Activated CD8-positive, alpha-beta T cell treated with anti-CD3 and anti-CD28 coated beads for 36 hours (primary cell): Measurements from ENCODE around the gene GALK2. TPM values are rescaled to one million over a fixed set of nuclear protein-coding genes. Genes with fewer than 3 reads are reported as not detected.
"Not testable (repeated sequence)": the region's sequence is repeated elsewhere in the genome, so short reads cannot be mapped to it uniquely, and the experiment has no call there.

Experiments used
- ATAC-seq: fragments of 200-7000 bp; cut with Tn5 transposase; one replicate; pipeline ENCODE4 v1.10.0; 2021; ENCODE audit warnings: mild to moderate bottlenecking, moderate library complexity
- CTCF ChIA-PET: fragments of 350-600 bp; sonication (Branson Sonifier 250); formaldehyde crosslinking; loops from one replicate; lab custom pipeline; 2021; ENCODE audit warnings: antibody characterized with exemption; lab: Charles Lee
- POLR2A ChIA-PET: fragments of 350-600 bp; sonication (Branson Sonifier 250); formaldehyde crosslinking; loops from one replicate; lab custom pipeline; 2021; ENCODE audit warnings: antibody characterized with exemption; lab: Charles Lee
- DNase-seq: peaks from one replicate; pipeline ENCODE4 v3.0.0-alpha.2; 2020
- H3K27ac Mint-ChIP-seq: one replicate; pipeline ENCODE4 v1.8.0; 2021; ENCODE audit warnings: mild to moderate bottlenecking, mixed read lengths
- H3K27me3 Mint-ChIP-seq: one replicate; pipeline ENCODE4 v1.8.0; 2021; ENCODE audit warnings: mixed read lengths
- H3K36me3 Mint-ChIP-seq: one replicate; pipeline ENCODE4 v1.8.0; 2021; ENCODE audit warnings: low read depth, mixed read lengths
- H3K4me1 Mint-ChIP-seq: one replicate; pipeline ENCODE4 v1.8.0; 2021; ENCODE audit warnings: low read depth, mixed read lengths
- H3K4me3 Mint-ChIP-seq: one replicate; pipeline ENCODE4 v1.8.0; 2021; ENCODE audit warnings: mild to moderate bottlenecking, moderate library complexity, mixed read lengths
- H3K9me3 Mint-ChIP-seq: one replicate; pipeline ENCODE4 v1.8.0; 2021; ENCODE audit warnings: mixed read lengths
- intact Hi-C: fragments of 100-400 bp; cut with micrococcal nuclease; formaldehyde crosslinking; loops from one replicate; pipeline ENCODE4 v1.10.0; 2022
- total RNA-seq, 2 experiments: library from RNA; stranded (reverse); gene quantifications; one replicate each; pipeline ENCODE4 v1.2.3, GENCODE V29; 2021
- TF ChIP-seq, protein P1 (sequence below): fragments of 200-600 bp; IDR thresholded peaks from one replicate; pipeline ENCODE4 v1.8.0; 2022; ENCODE audit warnings: antibody characterized with exemption, mild to moderate bottlenecking

Gene GALK2
- total RNA-seq, 2 experiments from 2014 or later: 26.8 to 27.5 TPM

DNA sequence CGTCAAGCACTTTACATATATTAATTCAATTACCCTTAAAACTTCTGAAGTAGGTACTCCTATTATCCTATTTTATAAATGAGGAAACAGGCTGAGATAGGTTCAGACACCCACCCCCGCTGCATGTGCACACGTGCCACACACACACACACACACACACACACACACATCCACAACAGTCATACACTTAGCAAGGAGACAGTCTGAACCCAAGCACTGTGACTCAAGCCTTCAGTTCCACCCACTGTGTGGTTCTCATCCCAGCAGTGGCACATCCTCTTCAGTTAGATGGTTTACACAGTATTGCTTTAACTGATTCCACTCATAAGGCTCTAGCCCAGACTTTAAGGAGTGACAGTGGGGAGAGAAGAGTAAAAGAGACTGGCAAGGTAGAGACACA lies 161.9 kb downstream of the GALK2 start:
- TF ChIP-seq, protein P1, sequence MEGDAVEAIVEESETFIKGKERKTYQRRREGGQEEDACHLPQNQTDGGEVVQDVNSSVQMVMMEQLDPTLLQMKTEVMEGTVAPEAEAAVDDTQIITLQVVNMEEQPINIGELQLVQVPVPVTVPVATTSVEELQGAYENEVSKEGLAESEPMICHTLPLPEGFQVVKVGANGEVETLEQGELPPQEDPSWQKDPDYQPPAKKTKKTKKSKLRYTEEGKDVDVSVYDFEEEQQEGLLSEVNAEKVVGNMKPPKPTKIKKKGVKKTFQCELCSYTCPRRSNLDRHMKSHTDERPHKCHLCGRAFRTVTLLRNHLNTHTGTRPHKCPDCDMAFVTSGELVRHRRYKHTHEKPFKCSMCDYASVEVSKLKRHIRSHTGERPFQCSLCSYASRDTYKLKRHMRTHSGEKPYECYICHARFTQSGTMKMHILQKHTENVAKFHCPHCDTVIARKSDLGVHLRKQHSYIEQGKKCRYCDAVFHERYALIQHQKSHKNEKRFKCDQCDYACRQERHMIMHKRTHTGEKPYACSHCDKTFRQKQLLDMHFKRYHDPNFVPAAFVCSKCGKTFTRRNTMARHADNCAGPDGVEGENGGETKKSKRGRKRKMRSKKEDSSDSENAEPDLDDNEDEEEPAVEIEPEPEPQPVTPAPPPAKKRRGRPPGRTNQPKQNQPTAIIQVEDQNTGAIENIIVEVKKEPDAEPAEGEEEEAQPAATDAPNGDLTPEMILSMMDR: no peak
- no peaks in the 10 kb centered on the region for H3K27me3 Mint-ChIP-seq
- ATAC-seq (no peak), DNase-seq (peak; percentile 7)
- intact Hi-C loops: no loop called here
- H3K4me1 Mint-ChIP-seq: no peaks in the 10 kb centered on the region
- ChIA-PET POLR2A (no interaction called here), CTCF (no interaction called here)
- peaks cover 7% of the 10 kb centered on the region for H3K36me3 Mint-ChIP-seq
- H3K27ac Mint-ChIP-seq: no peak overlapping the region
- no peaks in the 10 kb centered on the region for H3K9me3 Mint-ChIP-seq
- H3K4me3 Mint-ChIP-seq: no peak overlapping the region

DNA sequence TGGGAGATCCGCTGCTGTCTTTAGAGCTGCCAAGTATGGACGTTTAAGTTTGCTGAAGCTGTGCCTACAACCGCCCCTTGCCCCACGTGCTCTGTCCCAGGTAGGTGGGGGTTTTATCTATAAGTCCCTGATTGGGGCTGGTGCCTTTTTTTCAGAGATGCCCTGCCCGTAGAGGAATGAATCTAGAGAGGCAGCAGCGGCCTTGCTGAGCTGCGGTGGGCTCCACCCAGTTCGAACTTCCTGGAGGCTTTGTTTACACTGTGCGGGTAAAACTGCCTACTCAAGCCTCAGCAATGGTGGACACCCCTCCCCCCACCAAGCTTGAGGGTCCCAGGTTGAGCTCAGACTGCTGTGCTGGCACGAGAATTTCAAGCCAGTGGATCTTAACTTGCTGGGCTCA lies 169.6 kb downstream of the GALK2 start:
- H3K27me3 Mint-ChIP-seq: no peaks in the 10 kb centered on the region
- H3K36me3 Mint-ChIP-seq: peaks cover 33% of the 10 kb centered on the region
- H3K27ac Mint-ChIP-seq: no peak overlapping the region
- peaks cover 10% of the 10 kb centered on the region for H3K9me3 Mint-ChIP-seq
- intact Hi-C loops: no loop called here
- ATAC-seq (no peak), DNase-seq (no peak)
- ChIA-PET POLR2A (no interaction called here), CTCF (no interaction called here)
- peaks cover 2% of the 10 kb centered on the region for H3K4me1 Mint-ChIP-seq
- TF ChIP-seq, protein P1: no peak
- no peak overlapping the region for H3K4me3 Mint-ChIP-seq

DNA sequence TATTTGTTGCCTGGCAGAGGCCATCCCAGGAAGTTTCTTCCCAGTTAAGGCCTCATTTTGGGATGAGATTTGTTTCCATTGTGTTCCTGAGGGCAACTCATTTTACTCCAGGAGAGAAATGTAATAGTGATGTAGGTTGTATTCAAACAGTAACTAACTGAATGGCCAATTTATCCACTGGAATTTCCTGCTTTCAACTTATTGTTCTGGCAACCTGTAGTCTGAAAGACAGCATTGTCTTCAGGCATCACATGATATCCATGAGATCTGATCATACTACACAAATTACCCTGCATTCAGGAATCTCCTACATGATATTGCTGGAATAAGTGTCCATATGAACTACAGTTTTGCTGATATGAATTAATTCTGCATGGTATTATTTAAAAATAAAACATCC lies 173.5 kb downstream of the GALK2 start:
- ChIA-PET POLR2A (no interaction called here), CTCF (no interaction called here)
- no peaks in the 10 kb centered on the region for H3K27me3 Mint-ChIP-seq
- peaks cover 25% of the 10 kb centered on the region for H3K36me3 Mint-ChIP-seq
- TF ChIP-seq, protein P1: no peak
- H3K4me3 Mint-ChIP-seq: no peak overlapping the region
- DNase-seq (no peak), ATAC-seq (no peak)
- no peak overlapping the region for H3K27ac Mint-ChIP-seq
- intact Hi-C loops: no loop called here
- peaks cover 10% of the 10 kb centered on the region for H3K9me3 Mint-ChIP-seq
- H3K4me1 Mint-ChIP-seq: peaks cover 2% of the 10 kb centered on the region

DNA sequence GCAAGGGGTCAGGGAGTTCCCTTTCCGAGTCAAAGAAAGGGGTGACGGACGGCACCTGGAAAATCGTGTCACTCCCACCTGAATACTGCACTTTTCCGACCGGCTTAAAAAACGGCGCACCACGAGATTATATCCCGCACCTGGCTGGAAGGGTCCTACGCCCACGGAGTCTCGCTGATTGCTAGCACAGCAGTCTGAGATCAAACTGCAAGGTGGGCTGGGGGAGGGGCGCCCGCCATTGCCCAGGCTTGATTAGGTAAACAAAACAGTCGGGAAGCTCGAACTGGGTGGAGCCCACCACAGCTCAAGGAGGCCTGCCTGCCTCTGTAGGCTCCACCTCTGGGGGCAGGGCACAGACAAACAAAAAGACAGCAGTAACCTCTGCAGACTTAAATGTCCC lies 184.4 kb downstream of the GALK2 start:
- DNase-seq, H3K27me3 Mint-ChIP-seq, H3K9me3 Mint-ChIP-seq, H3K27ac Mint-ChIP-seq, H3K36me3 Mint-ChIP-seq, intact Hi-C loops, H3K4me1 Mint-ChIP-seq, H3K4me3 Mint-ChIP-seq, POLR2A ChIA-PET, CTCF ChIA-PET, ATAC-seq: not testable (repeated sequence)

DNA sequence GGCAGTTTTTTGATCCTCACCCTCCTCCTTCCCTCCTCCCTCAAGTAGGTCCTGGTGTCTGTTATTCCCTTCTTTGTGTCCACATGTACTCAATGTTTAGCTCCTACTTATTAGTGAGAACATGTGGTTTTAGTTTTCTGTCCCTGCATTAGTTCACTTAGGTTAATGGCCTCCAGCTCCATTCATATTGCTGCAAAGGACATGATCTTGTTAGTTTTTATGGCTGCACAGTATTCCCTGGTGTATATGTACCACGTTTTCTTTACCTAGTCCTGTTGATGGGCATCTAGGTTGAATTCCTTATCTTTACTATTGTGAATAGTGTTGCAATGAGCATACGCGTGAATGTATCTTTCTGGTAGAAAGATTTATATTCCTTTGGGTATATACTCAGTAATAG lies 191.3 kb downstream of the GALK2 start:
- H3K9me3 Mint-ChIP-seq: peaks cover 15% of the 10 kb centered on the region
- CTCF ChIA-PET: no interaction called here
- H3K27ac Mint-ChIP-seq: no peak overlapping the region

More for the DNA sequence above, 191.3 kb downstream of the GALK2 start:
- H3K36me3 Mint-ChIP-seq: peaks cover 9% of the 10 kb centered on the region
- H3K4me3 Mint-ChIP-seq: no peak overlapping the region
- no peaks in the 10 kb centered on the region for H3K27me3 Mint-ChIP-seq
- ATAC-seq (no peak), DNase-seq (no peak)
- H3K4me1 Mint-ChIP-seq: no peaks in the 10 kb centered on the region
- intact Hi-C loops: no loop called here
- POLR2A ChIA-PET: no interaction called here
- TF ChIP-seq, protein P1: no peak
